GM23338 (cell line): ENCODE measurements around the gene PHRF1. TPM values are rescaled to one million over a fixed set of nuclear protein-coding genes. Genes with fewer than 3 reads are reported as not detected.
A peak's percentile ranks its signal among the peaks of the same experiment; 100 is the strongest.

Experiments
- ATAC-seq: fragments of 200-7000 bp; cut with Tn5 transposase; 3 replicates; pipeline ENCODE4 v1.9.1; 2020
- DNase-seq: peaks from one replicate; pipeline ENCODE4 v3.0.0-alpha.2; 2015; ENCODE audit warnings: low spot score
- H2AFZ ChIP-seq: fragments of 200-600 bp; sonication (generic); 2 replicates; pipeline ENCODE4 v1.8.0; 2016; ENCODE audit warnings: antibody characterized with exemption, mild to moderate bottlenecking, moderate library complexity
- H3F3A ChIP-seq: fragments of 200-600 bp; sonication (generic); replicated peaks from 2 replicates; pipeline ENCODE4 v1.8.0; 2017; ENCODE audit warnings: antibody characterized with exemption, mixed run types, low read depth
- H3K27ac ChIP-seq: fragments of 200-600 bp; sonication (generic); 2 replicates; pipeline ENCODE4 v1.6.1; 2016; ENCODE audit warnings: low read depth
- H3K27me3 ChIP-seq: fragments of 200-600 bp; sonication (generic); 2 replicates; pipeline ENCODE4 v1.8.0; 2016; ENCODE audit warnings: mild to moderate bottlenecking, mixed run types, moderate library complexity; ENCODE audit not compliant: insufficient read depth
- H3K36me3 ChIP-seq: fragments of 200-600 bp; sonication (generic); 2 replicates; pipeline ENCODE4 v1.8.0; 2016; ENCODE audit warnings: mild to moderate bottlenecking; ENCODE audit not compliant: insufficient read depth
- H3K4me1 ChIP-seq: fragments of 200-600 bp; sonication (generic); 2 replicates; pipeline ENCODE4 v1.8.0; 2016; ENCODE audit warnings: mild to moderate bottlenecking, moderate library complexity; ENCODE audit not compliant: insufficient read depth
- H3K4me2 ChIP-seq: fragments of 200-600 bp; sonication (generic); 2 replicates; pipeline ENCODE4 v1.7.1; 2017; ENCODE audit warnings: mixed run types
- H3K4me3 ChIP-seq: fragments of 200-600 bp; sonication (generic); 2 replicates; pipeline ENCODE4 v1.6.1; 2016; ENCODE audit warnings: mixed run types
- H3K79me2 ChIP-seq: fragments of 200-600 bp; sonication (generic); replicated peaks from 2 replicates; pipeline ENCODE4 v1.8.0; 2017; ENCODE audit warnings: mild to moderate bottlenecking; ENCODE audit not compliant: insufficient read depth
- H3K9me2 ChIP-seq: fragments of 200-600 bp; sonication (generic); 2 replicates; pipeline ENCODE4 v1.8.0; 2017; ENCODE audit not compliant: insufficient read depth
- H4K20me1 ChIP-seq: fragments of 200-600 bp; sonication (generic); replicated peaks from 2 replicates; pipeline ENCODE4 v1.8.0; 2017; ENCODE audit warnings: mild to moderate bottlenecking; ENCODE audit not compliant: insufficient read depth
- H3K27ac Mint-ChIP-seq: 2 replicates; pipeline ENCODE4 v1.8.0; 2020; ENCODE audit warnings: inconsistent platforms, mild to moderate bottlenecking, moderate library complexity, mixed read lengths
- H3K27me3 Mint-ChIP-seq: 3 replicates; pipeline ENCODE4 v1.8.0; 2022; ENCODE audit warnings: low read depth, mild to moderate bottlenecking, moderate library complexity, mixed read lengths, inconsistent platforms; ENCODE audit not compliant: insufficient read depth, poor library complexity
- H3K36me3 Mint-ChIP-seq: 3 replicates; pipeline ENCODE4 v1.8.0; 2021; ENCODE audit warnings: low read depth, mild to moderate bottlenecking, inconsistent platforms, moderate library complexity, mixed read lengths
- H3K4me1 Mint-ChIP-seq: 3 replicates; pipeline ENCODE4 v1.8.0; 2020; ENCODE audit warnings: mild to moderate bottlenecking, inconsistent platforms, mixed read lengths
- H3K4me3 Mint-ChIP-seq: 3 replicates; pipeline ENCODE4 v1.8.0; 2021; ENCODE audit warnings: moderate library complexity, mild to moderate bottlenecking, inconsistent platforms, mixed read lengths
- H3K9me3 Mint-ChIP-seq: 3 replicates; pipeline ENCODE4 v1.8.0; 2020; ENCODE audit warnings: moderate library complexity, mild to moderate bottlenecking, inconsistent platforms, mixed read lengths
- EZH2 ChIP-seq: fragments of 200-600 bp; sonication (generic); IDR thresholded peaks from one replicate; pipeline ENCODE4 v1.8.0; 2017; ENCODE audit warnings: antibody characterized with exemption, mild to moderate bottlenecking, low read depth; ENCODE audit not compliant: unreplicated experiment
- EZH2phosphoT487 ChIP-seq: fragments of 200-600 bp; sonication (generic); IDR thresholded peaks from one replicate; pipeline ENCODE4 v1.8.1; 2018; ENCODE audit warnings: antibody characterized with exemption; ENCODE audit not compliant: unreplicated experiment
- JUNB ChIP-seq: IDR thresholded peaks from one replicate; pipeline ENCODE4 v1.6.1; 2016; ENCODE audit warnings: antibody characterized with exemption; ENCODE audit not compliant: unreplicated experiment
- POLR2AphosphoS5 ChIP-seq: IDR thresholded peaks from 2 replicates; pipeline ENCODE4 v1.6.1; 2016; ENCODE audit warnings: antibody characterized with exemption, low read depth
- ZNF331 ChIP-seq: fragments of 250-450 bp; sonication (Bioruptor Pico); IDR thresholded peaks from 2 replicates; pipeline ENCODE4 v1.5.0; 2020; ENCODE audit warnings: low read depth, mild to moderate bottlenecking, moderate library complexity
- polyA plus RNA-seq: library from polyadenylated mRNA; unstranded; fragments of >200 nt; fragmentation: Nextera tagmentation; extraction: Ambion mirVana; gene quantifications from 2 replicates; pipeline ENCODE4 v1.2.1, GENCODE V29; 2016
- total RNA-seq: library from RNA; depleted of rRNA; stranded (reverse); fragments of >200 nt; shearing (Covaris generic); gene quantifications from 2 replicates; pipeline ENCODE4 v1.2.3, GENCODE V29; 2014
- TF ChIP-seq, protein P1 (sequence below): fragments of 250-450 bp; sonication (Bioruptor Pico); IDR thresholded peaks from 2 replicates; pipeline ENCODE4 v1.5.0; 2020; ENCODE audit warnings: mild to moderate bottlenecking, moderate library complexity
- TF ChIP-seq, protein P2 (sequence below): IDR thresholded peaks from 2 replicates; pipeline ENCODE4 v1.6.1; 2016; ENCODE audit warnings: antibody characterized with exemption
- TF ChIP-seq, protein P3 (sequence below), 2 experiments: fragments of 200-600 bp in 1 of 2; sonication (generic) in 1 of 2; conservative IDR thresholded peaks; 2 replicates each; pipeline versions ENCODE4 v1.5.1 to v1.6.1; 2016 to 2017; ENCODE audit warnings: antibody characterized with exemption in 2 of 2, low read depth in 2 of 2, mild to moderate bottlenecking in 2 of 2, moderate library complexity in 1 of 2

PHRF1 gene
- total and polyA plus RNA-seq, 2 experiments from 2014 or later, result 11.0 to 45.9 TPM

DNA sequence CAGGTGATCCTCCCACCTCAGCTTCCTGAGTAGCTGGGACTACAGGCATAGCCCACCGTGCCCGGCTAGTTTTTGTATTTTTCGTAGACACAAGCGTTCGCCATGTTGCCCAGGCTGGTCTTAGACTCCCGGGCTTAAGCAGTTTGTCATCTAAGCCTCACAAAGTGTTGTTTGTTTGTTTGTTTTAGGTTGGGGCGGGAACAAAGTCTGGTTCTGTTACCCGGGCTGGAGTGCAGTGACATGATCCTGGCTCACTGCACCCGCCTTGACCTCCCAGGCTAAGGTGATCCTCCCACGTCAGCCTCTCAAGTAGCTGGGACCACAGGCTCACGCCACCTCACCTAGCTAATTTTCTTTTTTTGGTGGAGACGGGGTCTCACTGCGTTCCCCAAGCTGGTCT, 26.9 kb downstream of the PHRF1 start:
- DNase-seq (no peak), ATAC-seq (no peak)
- Mint-ChIP-seq H3K4me1 (no peaks in the 10 kb centered on the region; the same call in 2 of the 3 replicates), H3K27me3 (peaks cover 8% of the 10 kb centered on the region), H3K9me3 (no peaks in the 10 kb centered on the region), H3K36me3 (peaks cover 62% of the 10 kb centered on the region), H3K27ac (no peak overlapping the region), H3K4me3 (no peak overlapping the region)
- H3K79me2 ChIP-seq, result peaks cover 4% of the 10 kb centered on the region; the same call in 1 of the 2 replicates
- H2AFZ ChIP-seq, result no peak overlapping the region
- peaks cover 5% of the 10 kb centered on the region; the same call in 1 of the 2 replicates for H4K20me1 ChIP-seq
- TF ChIP-seq EZH2phosphoT487, result peak; percentile 8
- TF ChIP-seq, protein P1, sequence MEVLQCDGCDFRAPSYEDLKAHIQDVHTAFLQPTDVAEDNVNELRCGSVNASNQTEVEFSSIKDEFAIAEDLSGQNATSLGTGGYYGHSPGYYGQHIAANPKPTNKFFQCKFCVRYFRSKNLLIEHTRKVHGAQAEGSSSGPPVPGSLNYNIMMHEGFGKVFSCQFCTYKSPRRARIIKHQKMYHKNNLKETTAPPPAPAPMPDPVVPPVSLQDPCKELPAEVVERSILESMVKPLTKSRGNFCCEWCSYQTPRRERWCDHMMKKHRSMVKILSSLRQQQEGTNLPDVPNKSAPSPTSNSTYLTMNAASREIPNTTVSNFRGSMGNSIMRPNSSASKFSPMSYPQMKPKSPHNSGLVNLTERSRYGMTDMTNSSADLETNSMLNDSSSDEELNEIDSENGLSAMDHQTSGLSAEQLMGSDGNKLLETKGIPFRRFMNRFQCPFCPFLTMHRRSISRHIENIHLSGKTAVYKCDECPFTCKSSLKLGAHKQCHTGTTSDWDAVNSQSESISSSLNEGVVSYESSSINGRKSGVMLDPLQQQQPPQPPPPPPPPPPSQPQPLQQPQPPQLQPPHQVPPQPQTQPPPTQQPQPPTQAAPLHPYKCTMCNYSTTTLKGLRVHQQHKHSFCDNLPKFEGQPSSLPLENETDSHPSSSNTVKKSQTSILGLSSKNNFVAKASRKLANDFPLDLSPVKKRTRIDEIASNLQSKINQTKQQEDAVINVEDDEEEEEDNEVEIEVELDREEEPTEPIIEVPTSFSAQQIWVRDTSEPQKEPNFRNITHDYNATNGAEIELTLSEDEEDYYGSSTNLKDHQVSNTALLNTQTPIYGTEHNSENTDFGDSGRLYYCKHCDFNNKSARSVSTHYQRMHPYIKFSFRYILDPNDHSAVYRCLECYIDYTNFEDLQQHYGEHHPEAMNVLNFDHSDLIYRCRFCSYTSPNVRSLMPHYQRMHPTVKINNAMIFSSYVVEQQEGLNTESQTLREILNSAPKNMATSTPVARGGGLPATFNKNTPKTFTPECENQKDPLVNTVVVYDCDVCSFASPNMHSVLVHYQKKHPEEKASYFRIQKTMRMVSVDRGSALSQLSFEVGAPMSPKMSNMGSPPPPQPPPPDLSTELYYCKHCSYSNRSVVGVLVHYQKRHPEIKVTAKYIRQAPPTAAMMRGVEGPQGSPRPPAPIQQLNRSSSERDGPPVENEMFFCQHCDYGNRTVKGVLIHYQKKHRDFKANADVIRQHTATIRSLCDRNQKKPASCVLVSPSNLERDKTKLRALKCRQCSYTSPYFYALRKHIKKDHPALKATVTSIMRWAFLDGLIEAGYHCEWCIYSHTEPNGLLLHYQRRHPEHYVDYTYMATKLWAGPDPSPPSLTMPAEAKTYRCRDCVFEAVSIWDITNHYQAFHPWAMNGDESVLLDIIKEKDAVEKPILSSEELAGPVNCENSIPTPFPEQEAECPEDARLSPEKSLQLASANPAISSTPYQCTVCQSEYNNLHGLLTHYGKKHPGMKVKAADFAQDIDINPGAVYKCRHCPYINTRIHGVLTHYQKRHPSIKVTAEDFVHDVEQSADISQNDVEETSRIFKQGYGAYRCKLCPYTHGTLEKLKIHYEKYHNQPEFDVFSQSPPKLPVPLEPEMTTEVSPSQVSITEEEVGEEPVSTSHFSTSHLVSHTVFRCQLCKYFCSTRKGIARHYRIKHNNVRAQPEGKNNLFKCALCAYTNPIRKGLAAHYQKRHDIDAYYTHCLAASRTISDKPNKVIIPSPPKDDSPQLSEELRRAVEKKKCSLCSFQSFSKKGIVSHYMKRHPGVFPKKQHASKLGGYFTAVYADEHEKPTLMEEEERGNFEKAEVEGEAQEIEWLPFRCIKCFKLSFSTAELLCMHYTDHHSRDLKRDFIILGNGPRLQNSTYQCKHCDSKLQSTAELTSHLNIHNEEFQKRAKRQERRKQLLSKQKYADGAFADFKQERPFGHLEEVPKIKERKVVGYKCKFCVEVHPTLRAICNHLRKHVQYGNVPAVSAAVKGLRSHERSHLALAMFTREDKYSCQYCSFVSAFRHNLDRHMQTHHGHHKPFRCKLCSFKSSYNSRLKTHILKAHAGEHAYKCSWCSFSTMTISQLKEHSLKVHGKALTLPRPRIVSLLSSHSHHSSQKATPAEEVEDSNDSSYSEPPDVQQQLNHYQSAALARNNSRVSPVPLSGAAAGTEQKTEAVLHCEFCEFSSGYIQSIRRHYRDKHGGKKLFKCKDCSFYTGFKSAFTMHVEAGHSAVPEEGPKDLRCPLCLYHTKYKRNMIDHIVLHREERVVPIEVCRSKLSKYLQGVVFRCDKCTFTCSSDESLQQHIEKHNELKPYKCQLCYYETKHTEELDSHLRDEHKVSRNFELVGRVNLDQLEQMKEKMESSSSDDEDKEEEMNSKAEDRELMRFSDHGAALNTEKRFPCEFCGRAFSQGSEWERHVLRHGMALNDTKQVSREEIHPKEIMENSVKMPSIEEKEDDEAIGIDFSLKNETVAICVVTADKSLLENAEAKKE, result no peak
- TF ChIP-seq, protein P2, sequence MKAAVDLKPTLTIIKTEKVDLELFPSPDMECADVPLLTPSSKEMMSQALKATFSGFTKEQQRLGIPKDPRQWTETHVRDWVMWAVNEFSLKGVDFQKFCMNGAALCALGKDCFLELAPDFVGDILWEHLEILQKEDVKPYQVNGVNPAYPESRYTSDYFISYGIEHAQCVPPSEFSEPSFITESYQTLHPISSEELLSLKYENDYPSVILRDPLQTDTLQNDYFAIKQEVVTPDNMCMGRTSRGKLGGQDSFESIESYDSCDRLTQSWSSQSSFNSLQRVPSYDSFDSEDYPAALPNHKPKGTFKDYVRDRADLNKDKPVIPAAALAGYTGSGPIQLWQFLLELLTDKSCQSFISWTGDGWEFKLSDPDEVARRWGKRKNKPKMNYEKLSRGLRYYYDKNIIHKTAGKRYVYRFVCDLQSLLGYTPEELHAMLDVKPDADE, result no peak
- TF ChIP-seq POLR2AphosphoS5, result no peak
- TF ChIP-seq JUNB, result no peak
- TF ChIP-seq ZNF331 (CRISPR knock-in tag), result no peak
- TF ChIP-seq, protein P3, sequence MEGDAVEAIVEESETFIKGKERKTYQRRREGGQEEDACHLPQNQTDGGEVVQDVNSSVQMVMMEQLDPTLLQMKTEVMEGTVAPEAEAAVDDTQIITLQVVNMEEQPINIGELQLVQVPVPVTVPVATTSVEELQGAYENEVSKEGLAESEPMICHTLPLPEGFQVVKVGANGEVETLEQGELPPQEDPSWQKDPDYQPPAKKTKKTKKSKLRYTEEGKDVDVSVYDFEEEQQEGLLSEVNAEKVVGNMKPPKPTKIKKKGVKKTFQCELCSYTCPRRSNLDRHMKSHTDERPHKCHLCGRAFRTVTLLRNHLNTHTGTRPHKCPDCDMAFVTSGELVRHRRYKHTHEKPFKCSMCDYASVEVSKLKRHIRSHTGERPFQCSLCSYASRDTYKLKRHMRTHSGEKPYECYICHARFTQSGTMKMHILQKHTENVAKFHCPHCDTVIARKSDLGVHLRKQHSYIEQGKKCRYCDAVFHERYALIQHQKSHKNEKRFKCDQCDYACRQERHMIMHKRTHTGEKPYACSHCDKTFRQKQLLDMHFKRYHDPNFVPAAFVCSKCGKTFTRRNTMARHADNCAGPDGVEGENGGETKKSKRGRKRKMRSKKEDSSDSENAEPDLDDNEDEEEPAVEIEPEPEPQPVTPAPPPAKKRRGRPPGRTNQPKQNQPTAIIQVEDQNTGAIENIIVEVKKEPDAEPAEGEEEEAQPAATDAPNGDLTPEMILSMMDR (conservative IDR thresholded peaks at IDR 0.05; ENCODE audit: low read depth in 2 of 2), result no peak
- TF ChIP-seq EZH2, result no peak
- H3K27me3 ChIP-seq, result no peaks in the 10 kb centered on the region
- no peak overlapping the region for H3K4me2 ChIP-seq
- no peaks in the 10 kb centered on the region for H3K4me1 ChIP-seq
- no peaks in the 10 kb centered on the region for H3K9me2 ChIP-seq
- no peak overlapping the region for H3K27ac ChIP-seq
- H3K36me3 ChIP-seq, result peaks cover 46% of the 10 kb centered on the region
- H3F3A ChIP-seq, result peaks cover 20% of the 10 kb centered on the region; the same call in 1 of the 2 replicates
- H3K4me3 ChIP-seq, result no peak overlapping the region
